Loucy (cell line): ENCODE data around the gene SEC23B.

Source experiments
- CTCF ChIP-seq: fragments of 200-600 bp; sonication (generic); conservative IDR thresholded peaks from 2 replicates; pipeline ENCODE4 v1.5.1; 2014; ENCODE audit warnings: mild to moderate bottlenecking, antibody characterized with exemption, low read length
- EZH2phosphoT487 ChIP-seq: fragments of 200-600 bp; IDR thresholded peaks from 2 replicates; pipeline ENCODE4 v1.6.1; 2018; ENCODE audit warnings: antibody characterized with exemption, mild to moderate bottlenecking, moderate library complexity, borderline replicate concordance

- TF ChIP-seq CTCF (no peak), EZH2phosphoT487 (no peak)
Measured at GRCh38 chr20:18578581-18578980, 70.8 kb downstream of the SEC23B start.
